Limb (tissue), 2 donors: Measurements from ENCODE around the gene PMVK.

Experiments
- DNase-seq, 2 donors: peaks; one replicate each; pipeline ENCODE4 v3.0.0-alpha.2; 2016; ENCODE audit errors: extremely low spot score in 2 of 2

Gene PMVK

GRCh38 chr1:154967331-154967950 is 30.9 kb upstream of the PMVK start:
- no peak for DNase-seq

DNA sequence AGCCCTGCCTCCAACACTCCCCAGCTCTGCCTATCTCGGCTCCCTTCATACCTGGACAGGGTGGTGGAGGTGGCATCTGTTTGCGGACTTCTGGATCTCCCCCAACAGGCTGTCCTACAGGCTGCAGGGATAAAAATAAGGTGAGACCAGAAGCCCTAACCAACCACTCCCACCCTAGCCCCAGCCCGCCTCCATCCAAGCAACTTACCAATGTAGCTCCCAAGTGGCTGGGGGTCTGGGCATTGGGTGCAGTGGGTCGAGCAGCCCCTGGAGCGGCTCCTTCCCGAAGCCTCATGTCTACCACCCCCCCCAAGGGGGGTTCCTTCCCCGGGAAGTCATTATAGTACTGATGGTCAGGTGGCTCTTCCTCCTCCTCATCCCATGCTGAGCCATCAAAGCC is 29.6 kb upstream of the PMVK start:
- no peak for DNase-seq

GRCh38 chr1:154964359-154964758 is 27.8 kb upstream of the PMVK start:
- DNase-seq: no peak

DNA sequence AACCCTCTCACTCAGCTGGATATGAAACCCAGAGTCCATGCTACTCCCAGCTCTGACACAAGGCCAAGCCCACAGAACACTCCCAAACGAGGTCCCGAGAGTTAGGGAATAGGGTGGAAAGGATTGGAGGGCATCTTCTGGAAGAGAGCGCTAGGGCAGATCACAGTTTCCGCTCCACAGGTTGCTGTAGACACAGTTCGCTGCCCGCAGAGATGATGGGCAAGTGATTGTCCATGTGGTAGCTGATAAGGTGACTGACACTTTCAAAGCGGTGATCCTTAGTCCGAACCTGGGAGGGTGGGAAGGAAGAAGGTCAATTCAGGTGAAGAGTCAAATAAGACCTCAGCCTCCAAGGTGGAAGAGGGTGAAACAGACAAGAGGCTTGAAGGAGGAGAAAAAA is 27.1 kb upstream of the PMVK start:
- peak in 1 of 2 donors; percentile 15 for DNase-seq

- DNase-seq: peak in 1 of 2 donors; percentile 18
Observed at GRCh38 chr1:154962795-154963330, 26.3 kb upstream of the PMVK start.

DNA sequence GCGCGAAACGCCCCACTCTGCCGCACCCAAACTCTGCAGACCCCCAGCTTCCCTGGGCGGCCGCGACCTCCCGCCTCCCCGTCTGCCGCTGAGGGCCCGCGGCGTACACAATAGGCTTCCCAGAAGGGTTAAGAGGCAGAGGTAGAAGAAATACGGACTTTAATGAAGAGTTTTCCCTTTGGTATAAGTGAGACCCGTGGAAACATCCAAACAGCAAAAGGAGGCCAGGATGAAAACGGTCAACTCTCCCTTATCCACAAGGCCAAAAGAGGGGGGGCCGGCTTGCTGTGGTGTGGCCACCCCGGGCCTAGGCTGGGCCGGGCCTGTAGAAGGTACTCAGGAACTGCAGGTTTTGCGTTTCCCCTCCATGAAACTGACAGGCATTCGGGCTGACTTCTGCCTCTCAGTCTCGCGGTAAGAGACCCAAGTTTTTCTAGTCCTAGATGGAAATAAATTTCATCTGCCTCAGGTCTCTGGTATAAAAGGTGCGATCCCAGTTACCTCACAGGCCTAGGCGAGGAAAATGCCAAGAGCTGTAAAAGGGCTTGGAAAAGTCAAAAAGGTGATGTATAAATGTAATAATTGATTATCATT is 25.7 kb upstream of the PMVK start:
- DNase-seq: no peak

GRCh38 chr1:154961207-154962155 is 25.0 kb upstream of the PMVK start, which contains the start of gene PYGO2:
PYGO2 (minus strand) TSS chr1:154961782; CDS start chr1:154961576, 206 bp downstream.
- DNase-seq: peak; percentile 72 to 91

DNA sequence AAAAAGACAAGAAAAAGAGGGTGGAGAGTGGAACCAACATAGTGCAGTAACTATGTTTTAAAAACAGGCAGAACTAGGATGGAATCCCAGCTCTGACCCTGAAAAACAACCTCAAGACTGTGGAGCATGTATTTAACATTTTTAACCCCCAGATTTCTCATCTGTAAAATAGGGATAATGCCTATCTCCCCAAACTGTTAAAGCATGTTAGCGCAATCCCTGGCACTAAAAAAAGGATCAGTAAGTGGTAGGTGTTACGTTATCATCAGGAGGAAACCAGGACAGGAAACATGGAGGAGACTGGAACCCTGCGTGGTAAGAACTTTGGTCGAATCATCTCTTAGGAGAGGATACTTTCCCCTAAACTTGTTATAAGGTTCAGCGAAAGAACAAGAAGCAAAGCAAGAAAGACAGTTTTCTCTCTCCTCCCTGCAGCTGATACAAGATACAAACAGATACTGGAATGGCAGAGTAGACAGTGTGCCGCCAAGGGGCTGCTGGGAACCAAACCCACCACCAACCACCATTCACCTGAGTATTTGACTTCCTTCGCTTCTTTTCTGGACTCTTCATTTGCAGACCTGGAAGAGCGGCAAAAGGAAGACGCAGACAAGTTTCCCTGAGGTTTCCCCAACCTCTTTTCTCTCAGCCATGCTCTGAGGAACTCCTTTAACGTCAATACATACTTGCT is 24.1 kb upstream of the PMVK start:
- DNase-seq: peak in 1 of 2 donors; percentile 16

GRCh38 chr1:154959426-154959780 is 22.9 kb upstream of the PMVK start:
- DNase-seq: no peak

DNA sequence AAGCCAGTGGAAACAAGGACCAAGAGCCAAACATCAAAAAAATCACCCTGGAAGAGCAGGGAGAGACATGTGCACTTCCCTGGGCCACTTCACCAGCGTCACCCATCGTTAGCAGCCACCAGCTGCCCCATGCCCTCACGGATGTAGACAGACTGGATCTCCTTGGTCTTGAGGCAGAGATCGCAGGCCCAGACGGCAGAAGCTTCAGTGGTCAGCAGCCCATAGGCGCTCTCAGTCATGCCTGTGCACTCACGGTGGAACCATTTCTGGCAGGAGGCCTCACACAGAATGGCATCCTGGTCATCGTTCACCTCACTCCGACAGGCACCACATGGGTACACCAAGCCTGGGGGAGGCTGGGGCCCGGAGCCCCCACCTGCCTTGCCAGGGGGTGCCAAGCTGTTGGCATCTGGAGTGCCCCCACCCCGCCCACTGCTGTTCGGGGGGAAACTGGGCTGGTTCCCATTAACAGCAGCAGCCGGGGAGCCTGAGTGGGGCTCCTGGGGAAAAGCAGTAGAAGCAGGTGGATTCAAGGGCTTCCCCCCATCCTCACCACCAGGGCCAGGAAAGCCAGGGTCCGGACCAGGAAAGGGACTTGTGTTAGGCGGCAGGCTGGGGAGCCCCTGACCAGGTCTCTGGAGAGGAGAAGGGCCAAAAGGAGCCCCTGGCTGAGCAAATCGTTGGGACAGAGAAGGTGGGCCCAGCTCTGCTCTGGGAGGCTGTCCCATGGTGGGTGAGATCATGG is 22.3 kb upstream of the PMVK start:
- DNase-seq: peak in 1 of 2 donors; percentile 30

- DNase-seq: no peak
Observed at GRCh38 chr1:154958036-154958435, 21.5 kb upstream of the PMVK start.

- DNase-seq: no peak
Observed at GRCh38 chr1:154957091-154957657, 20.7 kb upstream of the PMVK start.

GRCh38 chr1:154956544-154956941 is 20.0 kb upstream of the PMVK start:
- peak in 1 of 2 donors; percentile 51 for DNase-seq

- DNase-seq: peak; percentile 88 to 94
Observed at GRCh38 chr1:154955718-154956543, 19.4 kb upstream of the PMVK start, which contains the start of gene PBXIP1. PBXIP1 (minus strand) TSS chr1:154956099; CDS start chr1:154953721, 2,378 bp downstream.

GRCh38 chr1:154955039-154955717 is 18.7 kb upstream of the PMVK start:
- peak; percentile 61 to 73 for DNase-seq

DNA sequence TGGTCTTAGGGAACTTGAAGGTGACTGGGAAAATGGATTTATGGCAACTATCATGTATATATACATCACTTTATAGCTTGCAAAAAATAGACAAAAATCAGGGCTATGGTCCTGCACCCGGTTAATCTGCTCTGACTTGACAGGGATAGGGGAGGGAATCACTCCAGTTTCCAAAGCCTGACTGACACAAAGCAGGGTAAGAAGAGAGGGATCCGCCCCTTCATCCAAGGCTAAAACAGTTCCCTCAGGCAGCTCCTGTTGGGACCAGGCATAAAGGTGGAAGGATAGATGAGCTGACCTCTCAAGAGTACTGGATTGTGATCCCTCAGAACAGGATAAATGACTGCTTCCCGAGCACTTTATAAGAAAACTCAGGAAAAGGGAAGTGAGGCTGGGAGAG is 18.0 kb upstream of the PMVK start:
- no peak for DNase-seq

GRCh38 chr1:154953611-154954038 is 17.1 kb upstream of the PMVK start:
- DNase-seq: no peak

DNA sequence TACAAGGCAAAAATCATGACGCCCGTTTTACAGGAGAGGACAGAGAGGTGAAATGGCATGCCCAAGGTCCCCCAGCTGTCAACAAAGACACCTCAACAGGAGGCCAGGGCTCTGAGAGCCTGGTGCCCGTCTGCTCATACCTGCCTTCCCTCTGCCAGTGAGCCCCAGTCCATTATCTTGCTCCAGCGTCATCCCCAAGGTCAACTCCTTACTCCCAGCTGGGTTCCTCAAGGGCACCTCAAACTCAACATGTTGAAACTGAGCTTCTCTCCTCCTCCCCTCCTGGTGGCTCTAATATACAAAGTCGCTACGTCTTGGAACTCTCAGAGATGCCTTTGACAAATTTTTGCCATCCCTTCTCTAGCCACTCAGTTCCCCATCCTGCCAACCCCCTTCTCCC is 16.1 kb upstream of the PMVK start:
- DNase-seq: no peak
